LNCAP (cell line): ENCODE measurements around the gene ABTB1.

Experiments
- TF ChIP-seq, protein P1 (sequence below): fragments of 450-650 bp; IDR thresholded peaks from 2 replicates; pipeline ENCODE4 v1.5.1; 2017; ENCODE audit warnings: mild to moderate bottlenecking

The ABTB1 gene

DNA sequence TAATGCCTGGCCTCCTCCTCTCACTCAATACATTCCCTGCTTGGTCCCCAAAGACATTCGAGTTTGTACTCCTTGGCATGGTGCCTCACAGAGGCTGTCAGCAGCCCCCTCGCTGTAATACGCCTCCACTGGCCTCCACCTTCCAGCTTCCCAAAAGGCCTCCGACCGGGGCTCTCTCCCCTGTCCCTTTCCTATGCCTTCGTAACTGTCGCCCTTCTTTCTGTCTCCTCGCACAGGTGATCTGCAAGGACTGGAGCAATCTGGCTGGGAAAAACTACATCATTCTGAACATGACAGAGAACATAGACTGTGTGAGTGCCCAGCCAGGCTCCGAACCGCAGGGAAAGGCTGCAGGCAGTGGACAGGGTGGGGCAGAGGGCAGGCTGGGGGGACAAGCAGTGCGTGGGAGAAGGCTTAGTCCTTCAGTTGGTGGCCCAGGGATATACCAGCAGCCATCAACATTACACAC lies 10.7 kb upstream of the ABTB1 start:
- TF ChIP-seq, protein P1, sequence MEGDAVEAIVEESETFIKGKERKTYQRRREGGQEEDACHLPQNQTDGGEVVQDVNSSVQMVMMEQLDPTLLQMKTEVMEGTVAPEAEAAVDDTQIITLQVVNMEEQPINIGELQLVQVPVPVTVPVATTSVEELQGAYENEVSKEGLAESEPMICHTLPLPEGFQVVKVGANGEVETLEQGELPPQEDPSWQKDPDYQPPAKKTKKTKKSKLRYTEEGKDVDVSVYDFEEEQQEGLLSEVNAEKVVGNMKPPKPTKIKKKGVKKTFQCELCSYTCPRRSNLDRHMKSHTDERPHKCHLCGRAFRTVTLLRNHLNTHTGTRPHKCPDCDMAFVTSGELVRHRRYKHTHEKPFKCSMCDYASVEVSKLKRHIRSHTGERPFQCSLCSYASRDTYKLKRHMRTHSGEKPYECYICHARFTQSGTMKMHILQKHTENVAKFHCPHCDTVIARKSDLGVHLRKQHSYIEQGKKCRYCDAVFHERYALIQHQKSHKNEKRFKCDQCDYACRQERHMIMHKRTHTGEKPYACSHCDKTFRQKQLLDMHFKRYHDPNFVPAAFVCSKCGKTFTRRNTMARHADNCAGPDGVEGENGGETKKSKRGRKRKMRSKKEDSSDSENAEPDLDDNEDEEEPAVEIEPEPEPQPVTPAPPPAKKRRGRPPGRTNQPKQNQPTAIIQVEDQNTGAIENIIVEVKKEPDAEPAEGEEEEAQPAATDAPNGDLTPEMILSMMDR = no peak

DNA sequence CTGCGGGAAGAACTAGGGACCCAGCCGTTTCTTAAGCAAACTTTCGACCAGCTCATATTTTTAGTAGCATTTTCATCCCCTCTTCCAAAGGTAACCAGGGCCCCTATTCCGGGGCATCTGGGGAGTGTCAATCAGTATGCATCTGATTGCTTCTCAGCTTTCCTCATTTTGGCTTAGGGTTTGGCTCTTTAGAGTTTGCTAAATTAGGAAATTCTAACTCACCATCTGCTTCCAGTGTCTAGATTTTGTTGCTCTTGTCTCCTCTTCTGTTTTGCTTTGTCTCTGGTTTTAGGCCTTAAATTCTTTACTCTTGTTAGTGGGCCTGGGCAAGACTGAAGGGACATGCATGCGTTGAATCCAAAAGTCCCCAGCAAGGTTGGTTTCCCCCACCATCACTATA lies 9.6 kb upstream of the ABTB1 start:
- TF ChIP-seq, protein P1 = no peak

DNA sequence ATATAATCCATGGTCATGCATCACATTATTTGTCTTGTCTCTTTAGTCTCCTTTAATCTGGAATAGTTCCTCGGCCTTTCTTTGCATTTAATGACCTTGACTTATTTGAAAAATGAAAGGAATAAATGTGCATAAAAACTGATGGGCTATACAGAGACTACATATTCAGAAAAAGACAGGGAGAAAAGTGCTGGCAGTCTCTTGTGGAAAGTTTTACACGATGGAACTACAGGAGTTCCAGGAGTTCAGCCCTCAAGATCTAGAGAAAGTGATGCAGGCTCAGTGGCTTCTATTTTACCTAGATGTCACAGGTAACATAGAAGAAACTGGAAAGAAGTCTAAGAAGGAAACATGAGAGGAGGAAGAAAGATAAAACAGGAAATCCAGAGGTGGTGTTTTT lies 7.6 kb upstream of the ABTB1 start:
- TF ChIP-seq, protein P1 = no peak

DNA sequence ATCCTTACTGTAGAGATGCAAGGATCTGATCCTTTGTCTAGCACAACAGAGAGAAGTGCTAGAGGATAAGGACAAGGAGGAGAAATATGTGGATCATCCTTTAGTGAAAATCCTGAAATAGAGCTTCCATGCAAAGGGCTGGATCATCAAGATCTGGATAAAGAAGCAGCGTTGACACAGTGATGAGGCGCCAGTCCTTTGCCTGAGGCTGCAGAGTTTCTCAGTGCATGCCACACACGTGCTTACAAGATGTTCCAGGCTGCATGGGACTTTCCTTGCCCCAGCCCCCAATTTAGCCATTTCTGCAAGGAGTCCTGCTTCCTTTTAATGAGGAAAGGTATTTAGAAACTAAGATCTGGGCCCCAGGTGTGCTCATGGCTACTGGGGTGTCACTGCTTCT lies 7.2 kb upstream of the ABTB1 start:
- TF ChIP-seq, protein P1 = no peak

DNA sequence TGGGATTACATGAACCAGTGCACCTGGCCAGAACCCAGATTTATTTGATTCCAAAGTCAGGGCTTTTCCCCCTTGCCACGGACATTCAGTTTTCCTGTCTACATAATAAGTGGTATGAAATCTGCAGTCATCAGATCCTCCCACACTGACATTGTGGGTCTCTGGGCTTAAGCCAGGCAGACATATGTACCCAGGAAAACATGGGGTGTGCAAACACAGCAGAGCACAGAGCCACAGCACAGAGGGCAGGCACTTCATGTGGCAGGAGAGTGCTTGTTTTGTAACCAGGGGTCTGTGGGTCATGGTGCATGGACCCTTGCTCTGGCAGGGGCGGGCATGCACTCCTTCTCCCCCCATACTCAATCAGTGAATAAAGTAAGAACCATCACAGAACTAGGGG lies 6.1 kb upstream of the ABTB1 start:
- TF ChIP-seq, protein P1 = no peak

DNA sequence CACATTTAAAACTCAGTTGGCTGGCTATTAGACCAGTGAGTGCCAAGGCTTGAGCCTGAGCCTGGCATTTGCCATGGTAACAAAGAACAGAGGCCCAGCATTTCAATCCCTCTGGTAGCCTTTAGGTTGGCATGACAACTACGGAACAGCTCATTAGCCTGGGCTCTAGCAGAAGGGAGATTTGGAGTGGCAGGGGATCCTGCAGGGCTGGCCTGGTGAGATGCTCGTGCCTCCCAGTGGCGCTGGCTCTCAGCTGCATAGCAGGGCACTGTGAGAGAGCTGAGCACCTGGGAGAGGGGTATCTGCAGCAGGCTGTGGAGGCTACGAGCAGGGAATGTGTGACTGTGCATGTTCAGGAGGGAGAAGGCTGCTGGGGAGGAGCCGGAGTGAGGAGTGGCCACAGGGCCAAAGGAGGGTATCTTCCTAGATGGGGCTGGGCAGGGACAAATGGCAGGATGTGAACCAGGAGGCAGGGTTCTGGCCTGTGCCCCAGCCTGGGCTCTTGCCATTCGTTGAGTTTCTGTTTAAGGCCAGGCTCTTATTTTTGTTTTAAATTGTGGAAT lies 5.6 kb upstream of the ABTB1 start:
- TF ChIP-seq, protein P1 = no peak

DNA sequence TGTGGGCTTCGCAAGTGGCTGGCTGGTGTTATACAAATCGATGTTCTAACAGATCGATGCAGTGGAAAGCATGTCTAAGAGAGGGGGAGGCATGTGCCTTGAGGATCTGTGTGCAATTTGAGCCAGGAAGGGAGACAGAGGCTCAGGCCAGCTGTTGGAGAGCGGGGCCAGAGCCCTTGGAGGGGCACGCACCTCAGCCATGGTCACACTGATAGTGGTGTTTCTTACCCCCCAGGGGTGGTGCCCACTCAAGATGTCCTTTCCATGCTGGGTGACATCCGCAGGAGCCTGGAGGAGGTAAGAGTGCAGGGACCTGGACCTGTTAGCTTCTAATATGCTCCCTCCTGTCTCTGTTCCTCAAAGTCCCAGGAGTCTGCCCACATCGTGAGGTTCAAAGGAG lies 3.8 kb upstream of the ABTB1 start:
- TF ChIP-seq, protein P1 = no peak
